Glomerular visceral epithelial cell (primary cell): Measurements from ENCODE around the gene BRWD1.

Experiments used
- DNase-seq: peaks from one replicate; pipeline ENCODE4 v3.0.0-alpha.2; 2016; ENCODE audit errors: extremely low spot score

The BRWD1 gene

DNA sequence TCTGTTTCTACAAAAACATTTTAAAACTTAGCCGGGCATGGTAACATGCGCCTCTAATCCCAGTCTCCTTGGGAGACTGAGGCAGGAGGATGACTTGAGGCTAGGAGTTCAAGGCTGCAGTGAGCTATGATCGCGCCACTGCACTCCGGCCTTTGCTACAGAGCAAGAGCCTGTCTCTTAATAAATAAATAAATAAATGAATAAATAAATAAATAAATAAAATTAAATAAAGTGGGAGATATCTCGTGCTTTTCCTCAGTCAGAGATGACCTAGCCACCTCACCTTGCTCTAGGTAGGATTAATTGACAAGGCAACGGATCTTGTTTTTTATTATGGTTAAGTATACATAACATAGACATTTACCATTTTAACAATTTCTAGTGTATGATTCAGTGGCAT, 14.3 kb upstream of the BRWD1 start:
- DNase-seq = no peak

DNA sequence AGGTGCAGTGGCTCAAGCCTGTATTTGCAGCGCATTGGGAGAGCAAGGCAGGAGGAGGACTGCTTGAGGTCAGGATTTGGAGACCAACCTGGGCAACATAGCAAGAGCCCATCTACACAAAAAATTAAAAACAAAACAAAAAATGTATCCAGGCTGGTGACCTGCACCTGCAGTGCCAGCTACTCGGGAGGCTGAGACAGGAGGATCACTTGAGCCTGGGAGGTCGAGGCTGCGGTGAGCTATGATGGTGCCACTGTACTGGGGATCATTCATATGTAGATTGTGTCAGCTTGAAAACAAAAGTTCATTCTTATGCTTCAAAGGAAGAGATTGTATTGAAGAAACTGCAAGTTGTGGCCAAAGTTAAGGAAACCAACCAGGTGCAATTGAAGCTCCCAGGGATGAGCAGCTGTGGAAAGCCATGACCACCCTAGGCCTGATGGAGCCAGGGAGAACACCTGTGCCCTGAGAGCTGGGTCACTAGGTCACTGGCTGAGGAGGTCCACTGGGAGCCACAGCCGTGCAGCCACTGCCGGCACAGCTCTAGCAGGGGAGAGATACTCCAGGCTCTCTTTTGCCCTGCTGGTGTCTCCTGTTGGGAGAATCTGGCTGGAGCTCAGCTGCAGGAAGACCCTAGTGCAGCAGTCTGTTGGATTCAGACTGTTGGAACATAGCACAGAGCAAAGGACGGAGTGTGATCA, 13.3 kb upstream of the BRWD1 start:
- no peak for DNase-seq

GRCh38 chr21:39325458-39325857, 12.0 kb upstream of the BRWD1 start:
- no peak for DNase-seq

- no peak for DNase-seq
These were observed 8.0 kb upstream of the BRWD1 start for GRCh38 chr21:39321424-39321823.

GRCh38 chr21:39319814-39320332, 6.4 kb upstream of the BRWD1 start:
- no peak for DNase-seq

DNA sequence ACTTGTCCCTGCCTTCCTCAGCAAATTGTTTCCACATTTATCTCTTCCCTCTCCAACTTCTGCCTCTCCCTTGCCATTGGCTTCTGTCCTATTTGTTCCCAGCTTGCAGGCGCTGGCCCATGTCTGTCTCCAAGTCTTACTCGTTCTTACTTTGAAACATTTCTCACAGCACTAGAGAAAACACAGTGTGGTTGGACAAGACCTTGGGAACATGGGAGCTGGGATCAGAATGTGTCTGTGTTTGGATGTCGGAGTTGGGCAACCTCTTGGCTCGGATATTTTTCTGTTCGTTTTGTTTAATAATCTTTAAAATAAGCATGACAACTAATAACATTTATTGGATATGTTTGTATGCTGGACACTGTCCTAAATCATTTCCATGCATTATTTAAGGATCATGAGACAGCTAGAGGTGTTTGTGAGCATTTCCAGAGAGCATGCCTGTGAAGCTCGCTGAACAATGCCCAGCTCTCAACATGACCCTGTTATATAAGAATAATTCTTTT, 5.9 kb upstream of the BRWD1 start:
- no peak for DNase-seq

GRCh38 chr21:39318091-39318959, 4.9 kb upstream of the BRWD1 start:
- no peak for DNase-seq

DNA sequence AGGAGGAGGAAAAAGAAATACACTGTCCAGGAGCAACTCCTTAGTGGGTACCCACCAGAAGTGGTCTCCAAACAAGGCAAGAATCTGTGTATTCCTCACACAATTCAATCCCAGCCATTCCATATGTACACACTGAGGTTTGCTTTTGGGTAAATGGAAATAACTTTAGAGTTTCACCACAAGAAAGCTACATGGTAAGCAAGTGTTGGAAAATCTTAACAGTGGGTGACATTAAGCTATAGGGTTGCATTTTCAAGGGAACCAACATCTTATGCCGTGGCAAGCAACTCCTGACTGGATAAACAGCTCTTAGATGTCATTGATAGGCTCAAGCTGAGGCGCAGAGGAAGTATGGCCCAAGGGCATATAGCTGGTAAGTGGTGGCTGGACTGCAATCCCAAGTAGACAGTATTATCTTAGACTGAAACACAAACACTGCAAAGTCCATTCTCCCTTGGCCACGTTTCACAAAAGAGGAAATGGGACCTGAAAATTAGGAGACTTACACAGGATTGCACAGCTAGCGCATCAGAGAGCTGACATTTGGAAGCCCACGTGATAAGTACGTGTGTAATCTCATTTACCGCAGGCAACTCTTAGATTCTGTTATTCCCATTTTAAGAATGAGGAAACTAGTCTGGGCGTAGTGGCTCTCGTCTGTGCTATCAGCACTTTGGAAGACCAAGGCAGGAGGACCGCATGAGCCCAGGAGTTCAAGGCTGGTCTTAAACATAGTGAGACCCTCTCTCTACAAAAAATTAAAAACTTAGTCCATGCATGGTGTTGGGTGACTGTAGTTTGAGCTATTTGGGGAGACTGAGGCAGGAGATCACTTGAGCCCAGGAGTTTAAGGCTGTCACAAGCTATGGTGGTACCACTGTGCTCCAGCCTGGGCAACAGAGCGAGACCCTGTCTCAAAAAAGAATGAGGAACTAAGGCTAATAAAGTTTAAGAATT, 4.0 kb upstream of the BRWD1 start:
- DNase-seq = no peak

- DNase-seq = no peak
These were observed 3.3 kb upstream of the BRWD1 start for GRCh38 chr21:39316729-39317128.

- DNase-seq = peak; percentile 23
These were observed 2.4 kb upstream of the BRWD1 start for GRCh38 chr21:39315603-39316445.

- DNase-seq = peak; percentile 73
These were observed 953 bp upstream of the BRWD1 start for GRCh38 chr21:39314143-39315027.

DNA sequence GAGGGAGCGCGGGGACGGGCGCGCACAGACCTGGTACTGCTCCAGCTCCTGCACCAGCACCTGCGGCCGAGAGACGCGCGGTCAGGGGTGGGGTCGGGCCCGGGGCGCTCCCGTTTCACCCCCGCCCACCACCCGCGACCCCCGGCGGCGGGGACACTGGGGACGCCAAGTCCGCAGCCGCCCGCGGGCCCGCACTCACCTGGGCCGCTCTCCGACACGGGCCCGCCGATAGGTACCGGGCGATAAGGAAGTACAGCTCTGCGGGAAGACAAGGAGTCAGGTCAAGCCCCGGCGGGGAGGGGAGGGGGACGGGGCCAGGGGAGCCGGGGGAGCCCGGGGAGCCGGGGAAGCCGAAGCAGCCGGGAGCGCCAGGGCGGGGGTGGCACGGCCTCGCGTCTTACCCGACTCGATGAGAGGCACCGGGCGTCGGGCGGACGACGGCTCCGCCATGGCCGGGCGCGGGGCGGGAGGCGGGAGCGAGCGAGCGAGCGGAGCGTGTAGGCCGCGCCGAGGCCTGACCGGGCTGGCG, 326 bp downstream of the BRWD1 start:
- DNase-seq = no peak

DNA sequence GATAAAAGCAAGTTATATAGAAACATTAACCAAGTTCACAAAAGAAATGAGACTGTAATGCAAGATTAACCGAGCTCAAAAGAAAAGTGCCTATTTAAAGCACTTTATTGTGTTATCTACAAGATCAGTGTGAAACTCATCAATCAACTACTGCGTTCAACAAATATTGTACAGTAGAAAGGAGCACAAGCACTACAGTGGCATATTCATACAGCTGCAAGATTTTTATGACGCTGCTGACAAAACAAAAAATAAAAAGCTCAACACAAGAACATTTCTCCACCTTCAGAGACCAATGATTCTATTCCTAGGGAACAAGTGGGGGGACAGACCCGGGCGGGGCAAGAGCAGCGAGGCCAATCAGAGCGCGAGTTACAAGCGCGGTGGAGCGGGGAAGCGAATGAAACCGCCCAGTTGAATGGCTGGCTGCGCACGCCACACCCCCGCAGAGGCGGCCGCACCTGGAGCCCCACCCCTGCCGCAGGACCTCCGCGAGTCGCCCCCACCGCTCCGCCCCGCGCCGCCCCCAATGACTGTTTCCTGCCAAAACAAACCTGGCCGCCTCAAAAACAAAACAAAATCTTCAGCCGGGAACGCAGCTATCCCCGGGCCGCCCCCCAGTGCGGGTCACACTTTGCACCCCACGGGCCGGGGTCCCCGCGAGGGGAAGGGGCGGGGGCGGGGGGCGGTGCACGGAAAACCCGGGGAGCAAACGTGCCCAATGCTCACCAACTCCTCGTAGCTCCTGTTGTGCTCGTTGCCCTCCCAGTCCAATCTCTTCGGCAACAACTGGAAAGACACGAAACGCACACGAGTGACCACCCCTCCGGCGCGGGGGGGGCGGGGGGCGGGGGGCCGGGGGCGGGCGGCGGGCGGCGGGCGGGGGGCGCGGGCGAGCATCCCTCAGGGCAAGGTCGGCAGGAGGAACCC, 1.1 kb downstream of the BRWD1 start:
- peak; percentile 93 for DNase-seq

DNA sequence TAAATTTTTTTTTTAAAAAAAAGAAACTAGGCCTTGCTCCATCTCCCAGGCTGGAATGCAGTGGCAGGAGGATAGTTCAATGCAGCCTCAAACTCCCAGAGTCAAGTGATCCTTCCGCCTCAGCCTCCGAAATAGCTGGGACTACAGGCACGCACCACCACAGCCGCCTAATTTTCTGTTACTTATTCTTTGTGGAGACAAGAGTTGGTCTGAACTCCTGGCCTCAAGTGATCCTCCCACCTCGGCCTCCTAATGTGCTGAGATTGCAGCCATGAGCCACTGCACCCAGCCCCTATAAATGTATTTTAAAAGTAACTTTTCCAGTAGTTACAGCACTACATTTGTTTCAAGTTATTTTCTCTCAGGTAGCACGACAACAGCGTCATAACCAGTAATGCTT, 2.3 kb downstream of the BRWD1 start:
- no peak for DNase-seq

DNA sequence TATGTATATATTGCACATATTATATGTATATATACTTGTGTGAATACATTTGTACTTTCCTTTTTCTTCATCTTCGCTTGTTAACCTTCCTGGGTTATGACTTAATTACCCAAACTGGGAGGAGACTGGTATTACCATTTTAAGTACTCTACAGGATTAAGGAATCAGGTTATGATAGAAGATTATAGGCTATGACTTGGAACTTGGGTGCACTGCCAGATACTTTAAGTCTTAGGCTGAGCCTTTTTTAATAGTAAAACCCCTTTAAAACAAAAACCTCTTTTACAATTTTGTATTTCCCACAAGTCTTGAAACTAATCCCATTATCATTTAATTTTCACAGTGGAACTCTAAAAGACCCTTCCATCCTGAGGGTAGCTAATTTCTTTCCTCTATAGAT, 6.0 kb downstream of the BRWD1 start:
- no peak for DNase-seq

- no peak for DNase-seq
These were observed 12.8 kb downstream of the BRWD1 start for GRCh38 chr21:39300587-39300986.

DNA sequence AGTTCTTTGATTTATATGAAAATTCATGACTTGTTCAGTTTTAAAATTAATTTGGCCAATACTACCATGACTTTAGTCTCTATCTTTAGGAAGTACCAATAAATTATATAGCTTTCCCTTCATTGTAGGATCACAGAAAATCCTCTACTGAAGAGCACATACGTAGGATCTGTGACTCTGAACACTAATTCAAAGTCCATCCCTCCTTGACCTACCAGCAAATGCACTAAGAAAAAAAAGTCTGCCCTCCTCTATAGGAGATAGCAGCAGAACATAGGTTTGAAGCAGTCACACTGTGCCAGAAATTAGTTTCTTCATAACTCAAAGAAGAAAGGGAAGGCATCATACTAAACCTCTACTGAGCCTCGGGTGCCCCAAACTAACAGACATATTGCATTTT, 16.5 kb downstream of the BRWD1 start:
- no peak for DNase-seq

- DNase-seq = no peak
These were observed 24.4 kb downstream of the BRWD1 start for GRCh38 chr21:39288987-39289386.
